ENCODE data around the gene TRABD2B. TPM values are rescaled to one million over a fixed set of nuclear protein-coding genes. Genes with fewer than 3 reads are reported as not detected.

Gene TRABD2B
- total and polyA plus RNA-seq, 2 of the 13 experiments (the other 11 are each of a cell fraction or from before 2014, with no cell fraction given), result 0.04 TPM; not detected in 1

DNA sequence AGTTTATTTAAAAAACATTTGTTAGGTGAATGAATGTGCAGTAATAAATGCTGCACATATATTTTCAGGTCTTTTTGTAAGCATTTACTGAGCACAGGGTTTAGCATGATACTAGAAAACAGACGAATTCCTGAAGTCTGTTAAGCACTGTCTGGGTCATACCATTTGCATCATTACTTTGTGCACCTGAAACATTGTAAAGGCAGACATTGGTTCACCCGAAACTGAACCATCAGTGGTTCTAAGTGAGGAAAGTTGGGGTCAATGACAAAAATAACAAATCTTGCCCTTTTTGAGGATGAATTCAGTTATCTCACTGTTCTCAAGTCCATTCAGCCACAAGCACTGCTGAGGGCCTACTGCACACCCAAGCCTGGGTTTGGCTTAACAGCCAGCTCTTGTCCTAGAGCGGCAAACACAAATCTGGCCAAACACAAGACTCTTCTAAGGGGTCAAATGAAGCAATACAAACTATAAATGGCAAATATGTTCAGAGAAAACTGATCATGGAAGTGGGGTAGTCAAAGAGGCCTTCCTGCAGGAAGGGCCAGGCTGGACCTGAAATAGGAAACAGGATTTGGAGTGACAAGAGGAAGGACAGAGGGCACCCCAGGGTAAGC is 21.8 kb downstream of the TRABD2B start (continued):
- TF ChIP-seq, protein P1, sequence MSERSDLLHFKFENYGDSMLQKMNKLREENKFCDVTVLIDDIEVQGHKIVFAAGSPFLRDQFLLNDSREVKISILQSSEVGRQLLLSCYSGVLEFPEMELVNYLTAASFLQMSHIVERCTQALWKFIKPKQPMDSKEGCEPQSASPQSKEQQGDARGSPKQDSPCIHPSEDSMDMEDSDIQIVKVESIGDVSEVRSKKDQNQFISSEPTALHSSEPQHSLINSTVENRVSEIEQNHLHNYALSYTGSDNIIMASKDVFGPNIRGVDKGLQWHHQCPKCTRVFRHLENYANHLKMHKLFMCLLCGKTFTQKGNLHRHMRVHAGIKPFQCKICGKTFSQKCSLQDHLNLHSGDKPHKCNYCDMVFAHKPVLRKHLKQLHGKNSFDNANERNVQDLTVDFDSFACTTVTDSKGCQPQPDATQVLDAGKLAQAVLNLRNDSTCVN (CRISPR knock-in tag; IDR thresholded peaks at IDR 0.05; ENCODE audit: borderline replicate concordance), result no peak

DNA sequence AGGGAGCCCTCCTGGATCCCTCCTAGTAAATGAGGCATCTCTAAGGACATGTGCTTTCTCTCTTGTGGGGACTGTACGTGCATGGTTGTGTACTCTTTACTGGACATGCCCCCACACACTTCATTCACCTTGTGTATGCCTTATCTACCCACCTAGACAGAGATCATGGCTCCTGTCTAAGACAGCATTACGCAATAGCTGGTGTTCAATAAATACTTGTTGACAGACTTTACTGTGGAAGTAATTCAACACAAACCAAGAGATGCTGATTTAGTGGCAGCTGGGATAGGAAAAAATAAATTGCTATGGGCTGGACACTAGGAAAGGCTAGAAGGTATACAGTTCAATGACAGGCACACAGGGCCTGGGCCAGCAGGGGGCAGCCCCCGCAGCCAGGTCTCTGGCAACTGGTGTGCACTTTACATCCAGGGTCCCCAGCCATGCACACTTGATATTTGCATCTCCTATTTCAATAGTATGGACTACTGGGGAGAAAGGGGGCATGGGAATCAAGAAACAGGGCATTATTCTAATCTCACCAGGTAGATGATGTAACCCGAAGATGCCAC is 24.2 kb downstream of the TRABD2B start:
- DNase-seq (ENCODE audit: low spot score) (no peak), FAIRE-seq (no peak), ATAC-seq (peak; percentile 94)
- no peak overlapping the region for H3K4me2 ChIP-seq (ENCODE audit: low read depth, low read length)
- no peaks in the 10 kb centered on the region for H3K79me2 ChIP-seq (ENCODE audit: insufficient read depth, low read length)
- in situ Hi-C loops (cut with HindIII; ENCODE audit: extremely low pct_ligation_motif_present, low pct_unique_long_range_greater_than_20kb) (no loop called here), intact Hi-C loops (cut with micrococcal nuclease; ENCODE audit: unreplicated experiment) (no loop called here)
- TF ChIP-seq XRCC5 (optimal IDR thresholded peaks at IDR 0.05; ENCODE audit: low read length) (peak; percentile 34), NFYC (CRISPR knock-in tag; IDR thresholded peaks at IDR 0.05) (no peak), STAG1 (CRISPR knock-in tag; IDR thresholded peaks at IDR 0.05) (peak; percentile 50), CEBPB (IDR thresholded peaks at IDR 0.05; ENCODE audit: borderline replicate concordance, low read depth, low read length) (peak; percentile 92), ZFP36L1 (CRISPR knock-in tag; IDR thresholded peaks at IDR 0.05) (no peak), ISL2 (CRISPR knock-in tag; IDR thresholded peaks at IDR 0.05) (no peak)
- TF ChIP-seq, protein P2, sequence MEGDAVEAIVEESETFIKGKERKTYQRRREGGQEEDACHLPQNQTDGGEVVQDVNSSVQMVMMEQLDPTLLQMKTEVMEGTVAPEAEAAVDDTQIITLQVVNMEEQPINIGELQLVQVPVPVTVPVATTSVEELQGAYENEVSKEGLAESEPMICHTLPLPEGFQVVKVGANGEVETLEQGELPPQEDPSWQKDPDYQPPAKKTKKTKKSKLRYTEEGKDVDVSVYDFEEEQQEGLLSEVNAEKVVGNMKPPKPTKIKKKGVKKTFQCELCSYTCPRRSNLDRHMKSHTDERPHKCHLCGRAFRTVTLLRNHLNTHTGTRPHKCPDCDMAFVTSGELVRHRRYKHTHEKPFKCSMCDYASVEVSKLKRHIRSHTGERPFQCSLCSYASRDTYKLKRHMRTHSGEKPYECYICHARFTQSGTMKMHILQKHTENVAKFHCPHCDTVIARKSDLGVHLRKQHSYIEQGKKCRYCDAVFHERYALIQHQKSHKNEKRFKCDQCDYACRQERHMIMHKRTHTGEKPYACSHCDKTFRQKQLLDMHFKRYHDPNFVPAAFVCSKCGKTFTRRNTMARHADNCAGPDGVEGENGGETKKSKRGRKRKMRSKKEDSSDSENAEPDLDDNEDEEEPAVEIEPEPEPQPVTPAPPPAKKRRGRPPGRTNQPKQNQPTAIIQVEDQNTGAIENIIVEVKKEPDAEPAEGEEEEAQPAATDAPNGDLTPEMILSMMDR (CRISPR knock-in tag; IDR thresholded peaks at IDR 0.05), result peak; percentile 58
- H3K4me1 ChIP-seq (ENCODE audit: insufficient read depth, low read length), result 0 out of 2 replicates have a peak, but pooled peaks cover 7% of the 10 kb centered on the region
- H3K36me3 ChIP-seq (replicated peaks in 1 of 2; ENCODE audit: control insufficient read depth in 1 of 2, insufficient read depth in 2 of 2, low read length in 2 of 2), result no peaks in the 10 kb centered on the region
- no peak overlapping the region for H3K27ac ChIP-seq (ENCODE audit: extremely low read length, insufficient read depth, low read length)
- BruUV-seq (replicated peaks), result no TSS peak
- H3K9ac ChIP-seq (ENCODE audit: insufficient read depth, low read depth, low read length), result no peak overlapping the region
- WGBS (ENCODE audit: low lambda C conversion rate), result 46% methylated on average over 4 of the region's 4 CpGs
- H2AFZ ChIP-seq (ENCODE audit: low read length), result no peak overlapping the region
- H3K9me3 ChIP-seq (ENCODE audit: low read length), result no peaks in the 10 kb centered on the region
- POLR2A ChIA-PET, result no interaction called here
- no peak overlapping the region for H3K4me3 ChIP-seq (replicated peaks in 1 of 3; ENCODE audit: insufficient read depth in 1 of 3, low read depth in 2 of 3, low read length in 3 of 3)
- no peaks in the 10 kb centered on the region; a peak in 1 of 5 replicates for H3K27me3 ChIP-seq (ENCODE audit: control insufficient read depth in 1 of 2, insufficient read depth in 2 of 2, low read length in 2 of 2)
- CTCF ChIA-PET (ENCODE audit: low intra/inter-chr PET ratio, low total read pairs), result interaction anchor here (0.6 kb wide), 1 partner anchor 88 kb away, joined by 3 read pairs; no protein-coding TSS in a partner anchor
- H4K20me1 ChIP-seq (ENCODE audit: insufficient read depth, low read length), result no peaks in the 10 kb centered on the region
